Chondrocyte (in vitro differentiated cells): ENCODE data around the gene DENND2A. TPM values are rescaled to one million over a fixed set of nuclear protein-coding genes. Genes with fewer than 3 reads are reported as not detected.

Source experiments
- DNase-seq: peaks from one replicate; pipeline ENCODE4 v3.0.0; 2021; ENCODE audit warnings: mixed read lengths, low spot score
- H3K27ac Mint-ChIP-seq: one replicate; pipeline ENCODE4 v1.8.0; 2021; ENCODE audit warnings: mild to moderate bottlenecking, moderate library complexity, mixed read lengths; ENCODE audit not compliant: unreplicated experiment
- H3K27me3 Mint-ChIP-seq: 2 replicates; pipeline ENCODE4 v1.8.0; 2021; ENCODE audit warnings: low read depth, mixed read lengths
- H3K36me3 Mint-ChIP-seq: 2 replicates; pipeline ENCODE4 v1.8.0; 2021; ENCODE audit warnings: low read depth, mixed read lengths
- H3K4me1 Mint-ChIP-seq: 2 replicates; pipeline ENCODE4 v1.8.0; 2021; ENCODE audit warnings: low read depth, mild to moderate bottlenecking, mixed read lengths
- H3K4me3 Mint-ChIP-seq: one replicate; pipeline ENCODE4 v1.8.0; 2021; ENCODE audit warnings: mild to moderate bottlenecking, moderate library complexity, mixed read lengths; ENCODE audit not compliant: unreplicated experiment
- H3K9me3 Mint-ChIP-seq: 2 replicates; pipeline ENCODE4 v1.8.0; 2021; ENCODE audit warnings: low read depth, mixed read lengths
- CTCF ChIP-seq: fragments of 200-600 bp; sonication (generic); IDR thresholded peaks from 2 replicates; pipeline ENCODE4 v1.5.0; 2021; ENCODE audit warnings: antibody characterized with exemption, mild to moderate bottlenecking, moderate library complexity
- total RNA-seq: library from RNA; stranded (reverse); gene quantifications from 3 replicates; pipeline ENCODE4 v1.2.1, GENCODE V29; 2021

DENND2A gene
- total RNA-seq, 1 donor from 2014 or later, result 16.0 TPM

GRCh38 chr7:140484479-140484878 is 156.1 kb downstream of the DENND2A start:
- Mint-ChIP-seq H3K9me3 (no peaks in the 10 kb centered on the region), H3K36me3 (no peaks in the 10 kb centered on the region), H3K27ac (no peak overlapping the region), H3K4me1 (peaks cover 3% of the 10 kb centered on the region), H3K4me3 (no peak overlapping the region), H3K27me3 (no peaks in the 10 kb centered on the region)
- no peak for TF ChIP-seq CTCF
- no peak for DNase-seq

GRCh38 chr7:140479739-140480084 is 160.9 kb downstream of the DENND2A start:
- no peaks in the 10 kb centered on the region for H3K27me3 Mint-ChIP-seq
- H3K36me3 Mint-ChIP-seq, result no peaks in the 10 kb centered on the region
- DNase-seq, result no peak
- no peaks in the 10 kb centered on the region for H3K9me3 Mint-ChIP-seq
- peaks cover 23% of the 10 kb centered on the region for H3K4me1 Mint-ChIP-seq
- no peak for TF ChIP-seq CTCF
- H3K27ac Mint-ChIP-seq, result no peak overlapping the region
- H3K4me3 Mint-ChIP-seq, result peak overlapping the region; percentile 96

- H3K27me3 Mint-ChIP-seq, result no peaks in the 10 kb centered on the region
- H3K9me3 Mint-ChIP-seq, result no peaks in the 10 kb centered on the region
- peaks cover 23% of the 10 kb centered on the region for H3K4me1 Mint-ChIP-seq
- peak; percentile 98 for DNase-seq
- H3K36me3 Mint-ChIP-seq, result no peaks in the 10 kb centered on the region
- H3K27ac Mint-ChIP-seq, result peak within 1 kb of the TSS; percentile 93
- peak within 1 kb of the TSS; percentile 96 for H3K4me3 Mint-ChIP-seq
- no peak for TF ChIP-seq CTCF
These were observed 161.4 kb downstream of the DENND2A start, which contains the start of gene MKRN1 for GRCh38 chr7:140479062-140479738. TSS of gene MKRN1 (minus strand) at chr7:140479505. CDS start at chr7:140479344, 161 bp downstream.

- Mint-ChIP-seq H3K4me3 (peak overlapping the region; percentile 91), H3K27ac (peak overlapping the region; percentile 83)
These were observed 162.2 kb downstream of the DENND2A start for GRCh38 chr7:140478246-140479061.

More at GRCh38 chr7:140478246-140479061, 162.2 kb downstream of the DENND2A start:
- peaks cover 23% of the 10 kb centered on the region for H3K4me1 Mint-ChIP-seq
- no peaks in the 10 kb centered on the region for H3K27me3 Mint-ChIP-seq
- H3K36me3 Mint-ChIP-seq, result no peaks in the 10 kb centered on the region
- no peak for DNase-seq
- no peak for TF ChIP-seq CTCF
- no peaks in the 10 kb centered on the region for H3K9me3 Mint-ChIP-seq
